GM19452 (cell line): Measurements from ENCODE around the gene IER5.

Source experiments
- ATAC-seq: cut with Tn5 transposase; IDR thresholded peaks from one replicate; pipeline ENCODE4 v1.9.1; 2021; ENCODE audit not compliant: unreplicated experiment

The IER5 gene

GRCh38 chr1:181095763-181096184 is 7.3 kb downstream of the IER5 start:
- no peak for ATAC-seq

GRCh38 chr1:181097242-181097641 is 8.7 kb downstream of the IER5 start:
- ATAC-seq = no peak

GRCh38 chr1:181099152-181100014 is 10.9 kb downstream of the IER5 start:
- ATAC-seq = peak; percentile 62

DNA sequence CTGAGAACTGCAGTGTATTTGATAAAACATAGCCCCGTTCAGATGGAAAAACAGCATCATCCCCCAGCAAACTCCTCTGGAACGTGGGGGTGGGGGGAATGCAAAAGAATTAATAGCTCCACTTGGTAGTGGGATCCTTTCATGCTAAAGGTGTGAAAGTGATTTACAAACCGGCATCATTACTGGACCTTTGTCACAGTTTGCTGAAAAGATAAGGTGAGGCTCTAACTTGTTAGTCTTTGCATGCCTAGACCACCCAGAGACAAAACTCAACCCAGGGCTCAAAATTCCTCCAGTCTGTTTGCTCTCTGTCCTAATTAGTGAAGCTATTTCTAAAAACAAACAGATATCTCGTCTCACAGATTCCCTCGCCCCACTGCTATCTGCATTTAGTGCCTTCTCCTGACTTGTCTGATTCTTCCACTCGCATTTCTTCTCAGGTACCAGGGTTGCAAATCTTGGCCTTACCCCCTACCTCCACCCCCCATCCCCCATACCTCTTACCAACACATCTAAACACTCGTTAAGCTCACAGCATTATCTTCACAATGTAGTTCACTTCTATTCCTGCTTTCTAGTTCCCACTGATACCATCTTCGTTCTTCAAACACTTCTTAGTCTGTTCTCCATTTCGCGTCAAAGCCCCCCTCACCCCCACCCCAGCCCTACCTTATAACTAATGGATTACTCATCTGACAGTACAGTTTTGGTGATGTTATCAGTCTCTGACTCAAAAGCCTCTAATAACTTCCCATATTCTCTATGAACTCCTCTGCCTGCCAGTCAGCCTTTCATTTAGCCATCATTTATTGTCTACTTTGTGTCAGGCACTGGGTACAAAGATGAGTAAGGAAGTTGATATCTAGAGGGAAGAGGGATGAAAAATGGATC is 11.8 kb downstream of the IER5 start:
- no peak for ATAC-seq

- ATAC-seq = no peak
Observed at GRCh38 chr1:181100934-181101333, 12.4 kb downstream of the IER5 start.

- no peak for ATAC-seq
Observed at GRCh38 chr1:181101581-181102226, 13.2 kb downstream of the IER5 start.

DNA sequence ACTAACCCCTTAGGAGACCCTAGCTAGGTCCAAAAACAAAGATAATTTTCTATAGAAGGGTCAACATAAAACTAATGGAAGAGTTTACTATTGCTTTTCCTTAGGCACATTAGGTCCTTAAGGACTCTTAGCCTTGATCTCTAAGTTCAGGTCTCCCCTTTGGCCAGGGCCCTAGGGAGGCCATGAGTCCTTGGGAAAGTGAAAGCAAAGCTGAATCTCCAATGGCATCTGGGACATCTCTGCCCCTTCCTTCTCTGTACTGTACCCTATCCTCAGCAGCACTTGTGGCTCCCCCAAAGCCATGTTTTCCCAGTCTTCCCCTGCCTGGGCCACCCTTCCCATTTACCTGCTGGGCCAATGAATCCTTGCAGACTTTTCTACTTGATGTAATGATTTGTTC is 14.3 kb downstream of the IER5 start:
- ATAC-seq = no peak

GRCh38 chr1:181103399-181103798 is 14.9 kb downstream of the IER5 start:
- no peak for ATAC-seq

DNA sequence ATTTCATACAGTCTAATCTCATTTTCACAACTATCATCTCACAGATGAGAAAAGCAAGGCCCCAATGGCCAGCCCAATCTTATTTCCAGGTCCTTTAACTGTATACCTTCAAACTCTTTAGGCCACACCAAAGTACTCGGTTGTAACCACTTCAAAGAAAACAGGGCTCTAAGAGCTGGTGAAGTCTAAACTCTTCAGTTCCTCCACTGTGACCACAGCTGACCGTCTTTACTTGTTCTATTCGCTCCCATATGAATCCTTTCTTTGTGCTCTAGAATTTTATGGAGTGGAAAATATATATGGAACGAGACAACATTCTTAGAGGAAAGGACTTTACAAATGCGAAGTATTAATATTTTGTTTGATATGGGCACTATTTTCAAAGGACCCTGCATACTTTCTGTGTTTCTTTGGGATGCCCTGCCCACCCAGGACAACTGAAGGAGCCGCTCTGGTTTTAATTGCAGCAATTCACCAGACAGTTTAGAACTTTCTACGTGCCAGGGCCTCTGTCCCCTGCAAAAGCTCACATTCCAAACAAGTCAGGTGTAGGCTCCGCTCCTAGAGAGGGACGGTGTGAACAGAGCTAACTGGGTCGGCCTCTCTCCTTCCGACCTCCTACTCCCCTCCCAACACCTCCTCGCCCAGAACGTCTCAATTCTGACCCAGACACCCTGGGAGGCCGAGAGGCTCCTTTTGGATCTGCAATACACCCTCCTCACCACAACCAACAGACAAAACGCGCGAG is 15.7 kb downstream of the IER5 start:
- ATAC-seq = no peak

DNA sequence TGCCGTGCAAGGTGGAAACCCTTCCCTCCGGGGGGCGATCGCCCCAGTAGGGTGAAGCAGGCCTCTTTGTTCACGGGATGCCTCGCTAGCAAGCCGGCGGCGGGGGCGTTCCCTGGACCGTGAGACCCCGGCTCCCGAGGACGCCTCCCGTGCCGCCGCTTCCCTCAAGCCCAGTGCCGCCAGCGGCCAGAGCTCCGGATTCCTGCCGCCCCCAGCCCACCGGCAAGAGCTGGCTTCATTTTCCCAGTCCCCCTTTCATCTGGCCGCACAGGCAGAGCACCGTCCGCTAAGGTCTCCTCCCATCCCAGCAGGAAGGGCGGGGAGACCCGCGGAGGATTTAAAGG is 16.3 kb downstream of the IER5 start:
- peak; percentile 31 for ATAC-seq

DNA sequence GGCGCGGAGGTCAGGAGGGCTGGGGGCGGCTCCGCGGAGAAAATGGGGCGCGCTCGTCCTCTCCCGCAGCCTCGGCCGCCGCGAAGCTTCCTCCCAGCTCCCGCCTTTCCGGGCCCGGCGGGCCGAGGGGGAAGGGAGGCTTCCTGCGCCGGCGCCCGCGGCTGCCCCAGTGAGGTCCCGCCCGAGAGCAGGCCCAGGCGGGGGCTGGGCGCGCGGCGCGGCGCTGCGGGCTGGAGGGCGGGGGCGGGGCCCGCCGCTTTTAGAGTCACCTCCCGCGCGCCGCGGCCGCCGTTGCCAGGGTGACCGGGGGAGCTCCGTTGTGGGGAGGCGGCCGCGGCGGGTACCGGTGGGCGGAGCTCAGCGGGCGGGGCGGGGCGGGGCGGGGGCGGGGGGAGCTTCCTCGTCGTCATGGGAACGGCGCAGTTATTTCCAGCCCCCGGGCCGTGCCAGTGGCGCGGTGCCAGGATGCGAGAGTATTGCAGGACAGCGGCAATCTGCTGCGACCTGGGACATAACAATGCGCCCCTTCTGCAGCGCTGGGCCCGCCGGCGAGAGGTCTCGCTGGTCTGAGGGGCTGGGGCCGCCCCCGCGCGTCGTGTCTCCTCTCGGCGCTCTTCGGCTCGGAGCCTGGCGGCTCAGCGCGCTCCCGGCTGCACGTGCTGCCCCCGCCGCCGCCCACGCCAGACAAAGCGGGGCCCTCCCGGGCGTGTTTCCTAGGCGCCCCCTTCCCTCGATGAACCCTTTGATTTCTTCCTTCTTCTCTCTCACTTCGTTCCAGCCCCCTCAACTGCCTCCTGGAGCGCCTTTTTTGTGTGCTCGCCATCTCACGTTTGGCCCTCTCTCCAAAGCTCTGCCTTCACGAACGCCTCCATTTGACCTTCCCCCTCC is 16.9 kb downstream of the IER5 start:
- ATAC-seq = peak; percentile 74

GRCh38 chr1:181106022-181106312 is 17.5 kb downstream of the IER5 start:
- no peak for ATAC-seq

GRCh38 chr1:181106479-181106878 is 18.0 kb downstream of the IER5 start:
- ATAC-seq = no peak

- ATAC-seq = no peak
Observed at GRCh38 chr1:181107711-181108110, 19.2 kb downstream of the IER5 start.

GRCh38 chr1:181108304-181108867 is 19.9 kb downstream of the IER5 start:
- ATAC-seq = no peak

GRCh38 chr1:181110013-181110412 is 21.5 kb downstream of the IER5 start:
- ATAC-seq = no peak

DNA sequence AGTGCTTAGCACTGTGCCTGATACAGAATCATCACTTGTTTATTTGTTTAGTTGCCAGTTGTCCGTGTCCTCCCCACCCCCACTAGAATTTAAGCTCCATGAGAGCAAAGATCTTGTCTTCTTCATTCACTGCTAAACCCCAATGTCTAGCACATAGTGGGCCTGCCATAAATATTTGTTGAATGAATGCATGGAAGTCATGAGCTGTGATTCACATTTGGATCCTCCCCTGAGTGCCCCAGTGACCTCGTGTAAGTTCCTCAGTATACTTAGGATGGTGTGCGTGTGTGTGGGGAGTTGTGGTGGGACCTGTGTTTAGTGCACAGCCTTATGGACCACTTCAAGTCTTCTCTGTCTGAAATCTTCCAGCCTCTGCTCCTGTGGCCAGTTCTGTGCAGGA is 23.1 kb downstream of the IER5 start:
- no peak for ATAC-seq

DNA sequence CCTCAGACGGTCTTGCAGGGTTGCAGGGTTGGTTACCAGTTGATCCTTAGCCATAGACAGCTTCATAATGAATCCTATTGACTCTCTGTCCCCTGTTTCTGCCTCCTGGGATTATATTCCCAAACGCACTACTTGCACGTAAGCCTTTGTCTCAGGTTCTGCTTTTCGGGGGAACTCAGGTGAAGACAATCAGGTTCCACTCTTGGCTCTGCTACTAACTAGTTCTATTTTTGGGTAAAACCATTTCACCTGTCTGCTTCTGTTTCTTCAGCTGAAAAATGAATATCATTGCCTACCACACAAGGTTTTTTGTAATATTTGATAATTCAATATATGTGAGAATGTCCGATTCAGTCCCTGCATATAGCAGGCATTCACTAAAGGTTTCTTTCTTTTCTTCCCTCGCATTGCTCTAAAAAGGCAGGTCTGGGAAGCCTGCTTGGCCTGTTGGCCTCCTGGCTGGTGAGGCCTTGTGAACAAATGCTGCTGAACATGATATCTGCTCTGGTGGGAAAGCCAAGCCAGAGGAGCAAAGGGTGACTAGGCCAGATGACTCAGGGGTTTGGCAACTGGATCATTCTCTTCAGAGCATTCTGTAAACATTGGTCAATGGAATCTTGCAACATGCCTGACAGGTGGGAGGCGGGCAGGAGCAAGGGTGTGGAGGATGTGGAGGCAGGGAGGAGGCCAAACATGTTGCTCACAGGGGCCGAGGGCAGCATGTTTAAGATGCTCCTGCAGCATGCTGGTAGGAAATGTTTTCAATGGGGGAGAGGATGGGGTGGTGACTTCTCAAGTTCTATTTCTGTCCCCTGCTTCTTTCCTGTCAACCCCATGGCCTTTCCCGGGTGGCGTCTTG is 23.8 kb downstream of the IER5 start:
- ATAC-seq = no peak
